ENCODE measurements around the gene NAPA. TPM values are rescaled to one million over a fixed set of nuclear protein-coding genes. Genes with fewer than 3 reads are reported as not detected.

Gene NAPA
- total RNA-seq, 1 donor from 2014 or later, result 156 TPM

DNA sequence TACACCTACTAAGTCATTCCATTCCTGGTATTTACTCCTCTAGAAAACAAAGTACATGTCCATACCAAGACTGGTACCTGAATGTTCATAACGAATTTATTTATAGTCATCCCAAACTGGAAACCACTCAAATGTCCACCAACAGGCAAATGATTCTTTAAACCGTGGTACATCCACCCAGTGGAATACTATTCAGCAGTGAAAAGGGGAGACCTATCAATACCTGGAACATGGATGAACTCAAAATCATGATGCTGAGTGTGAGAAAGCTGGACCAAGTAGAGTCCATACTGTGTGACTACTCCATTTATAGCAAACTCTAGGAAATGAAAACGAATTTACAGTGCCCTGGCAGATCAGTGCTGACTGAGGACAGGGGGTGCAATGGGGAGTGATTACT, 11.9 kb upstream of the NAPA start:
- DNase-seq (ENCODE audit: extremely low read depth, low read depth, low spot score), result no peak

DNA sequence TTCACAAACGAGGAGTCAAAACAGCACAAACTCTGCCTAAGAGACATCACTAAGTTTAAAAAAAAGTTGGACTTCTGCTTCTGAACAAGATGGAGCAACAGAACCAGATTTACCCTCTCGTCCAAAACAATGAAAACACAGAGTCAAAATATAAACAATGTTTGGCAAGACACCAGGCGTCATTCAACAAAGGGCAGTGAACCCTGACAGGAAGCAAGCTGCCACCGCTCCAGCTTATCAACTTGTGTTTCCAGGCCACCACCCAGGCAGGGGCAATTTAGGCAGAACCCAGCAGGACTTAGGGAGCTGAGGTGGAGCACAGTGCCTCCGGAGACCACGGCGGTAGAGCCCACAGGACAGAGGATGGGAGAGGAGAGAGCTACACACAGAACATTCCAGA, 8.6 kb upstream of the NAPA start:
- no peak for DNase-seq (ENCODE audit: extremely low read depth, low read depth, low spot score)

DNA sequence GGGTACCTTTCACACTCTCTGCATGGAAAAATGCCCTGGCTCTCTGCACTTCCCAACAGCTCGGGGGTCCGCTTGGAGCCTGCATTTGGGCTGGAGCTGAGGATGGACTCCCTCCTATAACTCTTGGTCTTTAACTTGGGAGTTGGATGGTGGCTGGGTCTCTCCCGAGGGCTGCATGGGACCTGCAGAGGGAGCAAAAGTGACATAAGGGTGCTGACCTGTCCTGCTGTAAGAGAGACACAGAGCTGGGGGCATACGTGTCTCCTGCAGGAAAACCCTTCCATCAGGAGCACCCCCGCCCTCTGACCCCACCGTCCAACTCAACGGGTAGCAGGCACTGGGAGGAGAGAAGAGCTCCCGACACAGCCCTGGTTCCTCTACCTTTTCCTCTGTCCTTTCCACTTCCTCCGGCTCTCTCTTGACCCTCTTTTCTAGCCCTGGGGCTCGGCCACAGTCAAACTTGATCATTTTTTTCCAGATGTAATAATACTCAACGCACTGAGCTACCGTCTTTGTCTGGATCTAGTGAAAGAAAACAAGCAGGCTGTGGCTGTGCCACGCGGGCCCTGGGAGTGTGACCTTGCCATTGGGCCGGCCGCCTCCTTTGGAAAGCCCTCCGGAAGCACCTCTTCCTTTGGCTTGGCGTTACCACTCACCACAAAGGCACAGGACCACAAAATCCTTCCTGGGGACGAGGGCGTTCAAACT, 6.8 kb upstream of the NAPA start:
- DNase-seq (ENCODE audit: extremely low read depth, low read depth, low spot score), result no peak

DNA sequence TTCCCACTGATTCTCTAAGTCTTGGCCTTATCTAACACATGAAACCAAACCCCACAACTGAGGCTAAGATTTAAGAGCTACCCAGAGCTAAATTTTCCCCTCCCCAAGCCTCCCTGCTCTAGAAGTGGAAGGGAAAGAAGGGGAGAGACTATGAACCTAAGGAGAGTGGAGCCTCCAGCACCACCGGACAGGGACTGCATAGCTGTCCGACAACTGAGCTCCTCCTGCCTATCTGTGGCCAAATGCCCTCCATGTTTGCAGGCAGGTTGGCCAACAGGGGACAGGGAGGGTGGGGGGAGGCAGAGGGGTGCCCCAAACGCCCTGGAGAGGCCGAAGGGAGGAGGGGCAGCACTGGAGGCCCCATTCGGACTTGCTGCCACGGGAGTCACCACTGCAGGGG, 6.0 kb upstream of the NAPA start:
- DNase-seq (ENCODE audit: extremely low read depth, low read depth, low spot score), result no peak

DNA sequence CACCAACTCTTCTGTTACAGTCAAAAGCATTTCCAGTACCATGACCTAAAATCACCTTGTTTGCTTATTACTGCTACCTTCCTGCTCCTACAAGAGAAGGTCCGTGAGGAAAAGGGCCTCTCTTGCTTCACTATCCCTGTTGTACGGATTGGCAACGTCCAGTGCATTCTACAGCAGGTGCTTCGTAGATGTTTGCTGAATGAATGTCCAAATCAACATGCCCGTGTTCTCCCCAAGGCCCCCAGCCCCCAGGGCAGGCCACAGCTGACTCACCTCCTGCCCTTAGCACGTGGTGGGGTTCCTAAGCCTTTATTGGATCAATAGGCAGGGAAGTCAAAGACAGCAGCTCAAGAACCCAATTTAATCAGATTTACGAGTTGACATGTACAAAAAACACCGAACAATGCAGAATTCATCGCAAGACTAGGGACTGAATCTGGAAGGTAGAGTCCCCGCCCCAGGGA, 5.5 kb upstream of the NAPA start:
- DNase-seq (ENCODE audit: extremely low read depth, low read depth, low spot score), result no peak

GRCh38 chr19:47518854-47519253, 4.0 kb upstream of the NAPA start:
- DNase-seq (ENCODE audit: extremely low read depth, low read depth, low spot score), result no peak

DNA sequence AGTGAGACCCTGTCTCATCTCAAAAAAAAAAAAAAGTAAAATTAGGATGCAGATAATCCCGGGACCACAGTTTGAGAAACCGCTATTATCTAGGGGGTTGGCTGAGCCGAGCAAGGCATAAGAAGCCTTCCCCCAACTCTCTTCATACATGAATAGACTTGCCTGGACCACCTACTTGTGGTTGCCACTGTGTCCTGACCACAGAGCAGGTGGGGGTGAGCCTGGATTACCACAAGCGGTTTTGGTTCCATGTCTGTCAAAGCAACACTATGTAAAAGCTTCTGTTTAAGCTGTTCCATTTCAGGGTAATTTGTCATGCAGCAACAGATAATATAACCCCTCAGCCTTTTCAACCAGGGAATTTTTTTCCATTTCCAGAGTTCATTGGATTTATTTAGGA, 3.3 kb upstream of the NAPA start:
- no peak for DNase-seq (ENCODE audit: extremely low read depth, low read depth, low spot score)

DNA sequence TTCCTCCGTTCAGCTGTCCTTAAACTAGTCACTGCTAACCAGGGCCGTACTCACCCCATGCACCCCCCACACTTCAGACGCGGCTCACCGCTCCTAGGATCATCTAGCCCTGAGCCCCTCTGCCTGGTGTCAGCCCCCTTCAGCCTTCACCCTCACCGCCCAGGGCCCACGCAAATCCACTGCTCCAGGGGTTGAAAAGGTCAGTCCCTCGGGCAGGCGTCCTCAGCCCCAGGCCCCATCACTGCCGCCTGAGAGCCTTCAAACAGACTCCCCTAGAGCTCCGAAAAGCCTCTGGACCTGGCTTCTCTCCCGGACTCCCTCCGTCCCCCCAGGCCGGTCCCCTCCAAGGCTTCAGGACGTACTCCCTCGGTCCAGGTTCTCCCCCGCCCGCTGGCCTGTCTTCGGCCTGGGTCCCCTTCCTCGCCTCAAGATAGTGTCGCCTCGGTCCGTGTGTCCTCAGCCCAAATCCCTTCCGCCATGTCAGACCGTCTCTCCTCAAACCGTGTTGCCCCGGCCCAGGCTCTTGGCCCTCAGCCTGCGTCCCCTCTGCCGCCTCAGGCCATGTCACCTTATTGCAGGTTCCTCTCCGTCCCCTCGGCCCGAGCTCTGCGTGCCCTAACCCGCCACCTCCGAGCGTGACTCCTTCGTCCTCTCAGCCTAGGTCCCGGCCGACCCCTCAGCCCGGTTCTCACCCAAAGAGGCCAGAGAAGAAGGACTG, 553 bp downstream of the NAPA start:
- no peak for DNase-seq (ENCODE audit: extremely low read depth, low read depth, low spot score)

DNA sequence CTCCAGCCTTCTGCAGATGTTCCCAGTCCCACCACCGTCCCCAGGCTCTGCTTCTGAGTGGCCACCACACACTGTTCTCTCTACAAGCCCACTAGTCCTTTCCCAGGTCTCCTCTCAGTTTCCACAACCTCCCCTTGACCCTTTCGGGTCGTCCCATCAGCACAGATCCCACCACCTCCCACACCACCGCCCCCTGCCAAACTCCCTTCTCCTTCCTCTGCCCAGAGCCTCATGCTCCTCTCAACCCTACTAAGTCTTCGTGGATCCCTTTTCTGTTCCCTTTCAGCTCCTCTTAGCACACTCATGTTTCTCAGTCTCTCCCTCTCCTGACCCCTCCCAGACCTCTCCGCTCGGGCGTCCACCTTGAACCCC, 1.9 kb downstream of the NAPA start:
- no peak for DNase-seq (ENCODE audit: extremely low read depth, low read depth, low spot score)

GRCh38 chr19:47512183-47512947, 2.5 kb downstream of the NAPA start:
- no peak for DNase-seq (ENCODE audit: extremely low read depth, low read depth, low spot score)

GRCh38 chr19:47511681-47512080, 3.2 kb downstream of the NAPA start:
- no peak for DNase-seq (ENCODE audit: extremely low read depth, low read depth, low spot score)

- DNase-seq (ENCODE audit: extremely low read depth, low read depth, low spot score), result no peak
These were observed 3.7 kb downstream of the NAPA start for GRCh38 chr19:47511128-47511517.

DNA sequence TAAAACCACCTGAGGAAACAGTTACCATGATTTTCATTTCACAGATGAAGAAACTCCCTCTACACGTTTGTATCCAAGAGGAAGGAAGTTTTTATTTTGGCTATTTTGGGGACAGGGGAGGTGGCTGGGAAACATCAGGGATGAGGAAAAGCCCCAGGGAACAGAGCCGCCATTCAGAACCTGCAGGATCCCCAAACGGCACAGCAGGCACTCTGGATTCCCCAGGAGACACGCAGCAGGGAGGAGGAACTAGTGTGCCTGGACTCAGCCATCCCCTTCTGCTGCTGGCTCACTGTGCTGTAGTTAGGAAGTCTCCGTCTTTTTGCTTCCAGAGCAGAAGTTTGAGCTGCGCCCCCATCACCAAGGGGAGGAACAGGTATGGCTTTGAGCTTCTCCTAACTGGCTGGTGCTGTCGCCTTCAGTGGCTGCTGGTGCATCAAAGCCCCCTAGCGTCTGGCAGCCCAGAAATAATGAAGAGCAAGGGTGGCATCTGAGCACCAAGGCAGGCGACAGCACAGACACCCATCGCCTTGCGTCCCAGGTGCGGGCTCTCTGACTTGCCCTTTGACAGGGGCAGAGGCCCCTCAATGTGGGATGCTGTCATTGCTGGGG, 4.2 kb downstream of the NAPA start:
- DNase-seq (ENCODE audit: extremely low read depth, low read depth, low spot score), result no peak

- no peak for DNase-seq (ENCODE audit: extremely low read depth, low read depth, low spot score)
These were observed 4.9 kb downstream of the NAPA start for GRCh38 chr19:47509973-47510372.

- DNase-seq (ENCODE audit: extremely low read depth, low read depth, low spot score), result no peak
These were observed 5.6 kb downstream of the NAPA start for GRCh38 chr19:47509170-47509847.

DNA sequence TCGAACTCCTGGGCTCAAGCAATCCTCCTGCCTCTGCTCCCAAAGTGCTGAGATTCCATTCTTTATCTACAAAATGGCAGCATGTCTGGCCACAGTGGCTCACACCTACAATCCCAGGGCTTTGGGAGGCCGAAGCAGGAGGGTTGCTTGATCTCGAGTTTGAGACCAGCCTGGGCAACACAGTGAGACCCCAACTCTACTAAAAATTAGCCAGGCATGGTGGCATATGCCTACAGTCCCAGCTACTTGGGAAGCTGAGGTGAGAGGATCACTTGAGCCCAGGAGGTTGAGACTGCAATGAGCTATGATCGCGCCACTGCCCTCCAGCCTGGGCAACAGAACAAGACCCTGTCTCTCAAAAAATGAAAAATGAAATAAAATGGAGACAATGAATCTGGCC, 6.1 kb downstream of the NAPA start:
- DNase-seq (ENCODE audit: extremely low read depth, low read depth, low spot score), result no peak

- no peak for DNase-seq (ENCODE audit: extremely low read depth, low read depth, low spot score)
These were observed 6.8 kb downstream of the NAPA start for GRCh38 chr19:47507924-47508553.

GRCh38 chr19:47507012-47507411, 7.9 kb downstream of the NAPA start:
- DNase-seq (ENCODE audit: extremely low read depth, low read depth, low spot score), result no peak

- DNase-seq (ENCODE audit: extremely low read depth, low read depth, low spot score), result no peak
These were observed 8.4 kb downstream of the NAPA start for GRCh38 chr19:47506459-47506858.

GRCh38 chr19:47505506-47505905, 9.4 kb downstream of the NAPA start:
- DNase-seq (ENCODE audit: extremely low read depth, low read depth, low spot score), result no peak

DNA sequence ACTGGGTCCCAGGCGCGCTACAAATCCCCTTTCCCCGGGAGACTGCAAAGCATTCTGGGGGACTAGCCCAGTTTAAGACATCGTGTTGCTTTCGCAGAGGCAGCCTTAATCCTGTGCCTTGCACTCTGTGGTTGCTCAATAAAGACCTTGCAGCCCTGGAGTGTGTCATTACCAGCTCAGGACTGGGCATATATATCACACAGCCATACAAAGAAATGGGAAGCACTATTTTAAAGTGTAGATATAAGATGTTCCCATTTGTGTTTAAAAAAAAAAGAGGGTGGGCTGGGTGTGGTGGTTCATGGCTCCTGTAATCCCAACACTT, 11.1 kb downstream of the NAPA start:
- no peak for DNase-seq (ENCODE audit: extremely low read depth, low read depth, low spot score)

Data from glomerular endothelial cell (primary cell).